NB4 (cell line): ENCODE measurements around the gene NTNG2.

ENCODE experiments used
- MYC ChIP-seq: IDR thresholded peaks from 2 replicates; pipeline ENCODE4 v1.6.1; 2011; ENCODE audit warnings: low read depth, low read length
- TF ChIP-seq, protein P1 (sequence below): IDR thresholded peaks from one replicate; pipeline ENCODE4 v1.5.1; 2012; ENCODE audit warnings: low read depth, low read length

DNA sequence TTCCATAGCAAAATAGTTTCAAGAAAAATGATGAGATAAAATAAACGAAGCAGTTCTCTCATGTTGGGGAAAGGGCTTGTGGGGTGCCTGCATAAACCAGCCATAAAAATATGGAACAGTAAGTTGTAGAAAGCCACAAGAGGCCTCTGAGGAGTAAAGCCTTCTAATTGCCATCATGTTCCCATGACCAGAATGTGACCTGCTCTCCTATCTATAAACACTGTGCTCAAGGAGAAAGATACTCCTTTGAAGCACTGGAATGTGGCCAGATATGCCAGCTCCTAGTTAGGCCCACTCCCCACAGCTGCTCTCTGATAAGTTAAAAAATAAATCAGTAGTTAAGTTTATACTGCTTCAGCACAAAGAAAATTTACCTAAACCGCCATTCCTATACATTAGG is 127.1 kb downstream of the NTNG2 start:
- TF ChIP-seq, protein P1, sequence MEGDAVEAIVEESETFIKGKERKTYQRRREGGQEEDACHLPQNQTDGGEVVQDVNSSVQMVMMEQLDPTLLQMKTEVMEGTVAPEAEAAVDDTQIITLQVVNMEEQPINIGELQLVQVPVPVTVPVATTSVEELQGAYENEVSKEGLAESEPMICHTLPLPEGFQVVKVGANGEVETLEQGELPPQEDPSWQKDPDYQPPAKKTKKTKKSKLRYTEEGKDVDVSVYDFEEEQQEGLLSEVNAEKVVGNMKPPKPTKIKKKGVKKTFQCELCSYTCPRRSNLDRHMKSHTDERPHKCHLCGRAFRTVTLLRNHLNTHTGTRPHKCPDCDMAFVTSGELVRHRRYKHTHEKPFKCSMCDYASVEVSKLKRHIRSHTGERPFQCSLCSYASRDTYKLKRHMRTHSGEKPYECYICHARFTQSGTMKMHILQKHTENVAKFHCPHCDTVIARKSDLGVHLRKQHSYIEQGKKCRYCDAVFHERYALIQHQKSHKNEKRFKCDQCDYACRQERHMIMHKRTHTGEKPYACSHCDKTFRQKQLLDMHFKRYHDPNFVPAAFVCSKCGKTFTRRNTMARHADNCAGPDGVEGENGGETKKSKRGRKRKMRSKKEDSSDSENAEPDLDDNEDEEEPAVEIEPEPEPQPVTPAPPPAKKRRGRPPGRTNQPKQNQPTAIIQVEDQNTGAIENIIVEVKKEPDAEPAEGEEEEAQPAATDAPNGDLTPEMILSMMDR = no peak
- no peak for TF ChIP-seq MYC
